B cell (primary cell): ENCODE results near the gene ZFPL1. TPM values are rescaled to one million over a fixed set of nuclear protein-coding genes. Genes with fewer than 3 reads are reported as not detected.
A peak's percentile ranks its signal among the peaks of the same experiment; 100 is the strongest.

Experiments used
- ATAC-seq: fragments of 200-7000 bp; cut with Tn5 transposase; one replicate; pipeline ENCODE4 v1.10.0; 2021; ENCODE audit warnings: low read depth, mild to moderate bottlenecking, moderate number of reproducible peaks, moderate library complexity
- CTCF ChIA-PET: fragments of 350-600 bp; sonication (Branson Sonifier 250); formaldehyde crosslinking; loops from one replicate; lab custom pipeline; 2021; ENCODE audit warnings: antibody characterized with exemption, inconsistent platforms; lab: Charles Lee
- POLR2A ChIA-PET: fragments of 350-600 bp; sonication (Branson Sonifier 250); formaldehyde crosslinking; loops from one replicate; lab custom pipeline; 2021; ENCODE audit warnings: antibody characterized with exemption; lab: Charles Lee
- DNase-seq: peaks from one replicate; pipeline ENCODE4 v3.0.0; 2013
- H2AFZ ChIP-seq: 2 replicates; pipeline ENCODE4 v1.6.1; 2012; ENCODE audit warnings: mild to moderate bottlenecking, low read depth, low read length; ENCODE audit not compliant: insufficient read depth, poor library complexity, severe bottlenecking
- H3K27ac ChIP-seq, 2 donors: 1 replicate in 1 of 2; 2 replicates in 1 of 2; pipeline ENCODE4 v1.5.1; 2012 to 2013; ENCODE audit warnings: low read length in 2 of 2, mild to moderate bottlenecking in 2 of 2, moderate library complexity in 1 of 2
- H3K27me3 ChIP-seq, 4 experiments: fragments of 200-600 bp in 1 of 4; sonication (generic) in 1 of 4; replicated peaks in 1 of 4; 1 replicate in 2 of 4; 2 replicates in 2 of 4; pipeline versions ENCODE4 v1.6.1 to v1.7.0; 2013 to 2016; ENCODE audit warnings: low read length in 3 of 4, mild to moderate bottlenecking in 2 of 4, mixed read lengths in 1 of 4, moderate library complexity in 1 of 4; ENCODE audit not compliant: insufficient read depth in 4 of 4, control insufficient read depth in 3 of 4; ENCODE audit errors: control extremely low read depth in 1 of 4
- H3K36me3 ChIP-seq, 2 experiments: replicated peaks in 1 of 2; 1 replicate in 1 of 2; 2 replicates in 1 of 2; pipeline versions ENCODE4 v1.6.1 to v1.7.1; 2013; ENCODE audit warnings: low read length in 1 of 2; ENCODE audit not compliant: insufficient read depth in 2 of 2, control insufficient read depth in 1 of 2; ENCODE audit errors: control extremely low read depth in 1 of 2, extremely low read depth in 1 of 2
- H3K4me1 ChIP-seq, 2 donors: fragments of 200-600 bp in 1 of 2; sonication (generic) in 1 of 2; 1 replicate in 1 of 2; 2 replicates in 1 of 2; pipeline versions ENCODE4 v1.5.1 to v1.6.1; 2013 to 2017; ENCODE audit warnings: low read length in 2 of 2; ENCODE audit not compliant: control insufficient read depth in 2 of 2, insufficient read depth in 2 of 2
- H3K4me2 ChIP-seq: replicated peaks from 2 replicates; pipeline ENCODE3; 2012; ENCODE audit warnings: mild to moderate bottlenecking, low read depth, low read length; ENCODE audit not compliant: poor library complexity, severe bottlenecking
- H3K4me3 ChIP-seq, 5 experiments: fragments of 200-600 bp in 1 of 5; sonication (generic) in 1 of 5; 1 replicate in 3 of 5; 2 replicates in 2 of 5; pipeline versions ENCODE4 v1.5.1 to v1.7.0; 2011 to 2016; ENCODE audit warnings: low read length in 4 of 5, mild to moderate bottlenecking in 4 of 5, low read depth in 2 of 5, control low read depth in 1 of 5, moderate library complexity in 1 of 5; ENCODE audit not compliant: insufficient read depth in 1 of 5; ENCODE audit errors: control extremely low read depth in 1 of 5, extremely low read depth in 1 of 5
- H3K79me2 ChIP-seq: fragments of 200-600 bp; sonication (generic); one replicate; pipeline ENCODE4 v1.6.0; 2016; ENCODE audit warnings: low read length; ENCODE audit not compliant: control insufficient read depth, insufficient read depth
- H3K9ac ChIP-seq: fragments of 200-600 bp; sonication (generic); 2 replicates; pipeline ENCODE4 v1.6.1; 2017; ENCODE audit warnings: mild to moderate bottlenecking, low read length, moderate library complexity
- H3K9me3 ChIP-seq, 3 donors: one replicate each; pipeline versions ENCODE4 v1.6.1 to v1.7.1; 2013; ENCODE audit warnings: low read length in 2 of 3; ENCODE audit not compliant: control insufficient read depth in 2 of 3, insufficient read depth in 1 of 3; ENCODE audit errors: control extremely low read depth in 1 of 3
- H4K20me1 ChIP-seq: 2 replicates; pipeline ENCODE4 v1.6.0; 2012; ENCODE audit warnings: mild to moderate bottlenecking, low read length; ENCODE audit not compliant: insufficient read depth, control insufficient read depth, poor library complexity, severe bottlenecking
- H3K27ac Mint-ChIP-seq: one replicate; pipeline ENCODE4 v1.8.0; 2021; ENCODE audit warnings: mixed read lengths
- H3K27me3 Mint-ChIP-seq: one replicate; pipeline ENCODE4 v1.8.0; 2021; ENCODE audit warnings: mixed read lengths
- H3K4me1 Mint-ChIP-seq: one replicate; pipeline ENCODE4 v1.8.0; 2021; ENCODE audit warnings: mixed read lengths
- H3K4me3 Mint-ChIP-seq: one replicate; pipeline ENCODE4 v1.8.0; 2021; ENCODE audit warnings: mixed read lengths
- H3K9me3 Mint-ChIP-seq: one replicate; pipeline ENCODE4 v1.8.0; 2022; ENCODE audit warnings: mixed read lengths; ENCODE audit not compliant: insufficient read depth
- CTCF ChIP-seq: fragments of 200-600 bp; IDR thresholded peaks from one replicate; pipeline ENCODE4 v1.8.0; 2022; ENCODE audit warnings: antibody characterized with exemption, mild to moderate bottlenecking
- EZH2 ChIP-seq: IDR thresholded peaks from 2 replicates; pipeline ENCODE4 v1.6.1; 2012; ENCODE audit warnings: borderline replicate concordance, low read depth, mild to moderate bottlenecking, moderate library complexity, low read length; ENCODE audit not compliant: insufficient read depth, poor library complexity, severe bottlenecking
- WGBS: methylation state at CpG from one replicate; pipeline ENCODE4 v1.1.5; 2013; ENCODE audit warnings: missing lambda C conversion rate; ENCODE audit not compliant: insufficient coverage; 5-methylcytosine and 5-hydroxymethylcytosine counted together
- intact Hi-C: fragments of 100-400 bp; cut with micrococcal nuclease; formaldehyde crosslinking; loops from one replicate; pipeline ENCODE4 v1.10.0; 2022
- polyA plus RNA-seq: library from polyadenylated mRNA; depleted of rRNA; stranded (reverse); fragments of >200 nt; gene quantifications from 2 replicates; pipeline ENCODE4 v1.2.3, GENCODE V29; 2012
- total RNA-seq, 2 donors: library from RNA; stranded (reverse); fragments of 120-200 nt in 1 of 2; gene quantifications; 1 replicate in 1 of 2; 2 replicates in 1 of 2; pipeline versions ENCODE4 v1.2.3 to v1.2.4, GENCODE V29; 2013 to 2022

The ZFPL1 gene
- total and polyA plus RNA-seq, 2 donors (not counting 1 experiment from before 2014, with no cell fraction given) = 57.3 to 79.2 TPM

GRCh38 chr11:65109231-65110198 is 25.5 kb downstream of the ZFPL1 start:
- WGBS = 94% methylated on average over 33 of the region's 36 CpGs
- peaks cover 31% of the 10 kb centered on the region for H4K20me1 ChIP-seq
- no peak overlapping the region for H3K27ac Mint-ChIP-seq
- TF ChIP-seq EZH2 (no peak), CTCF (no peak)
- ATAC-seq = no peak
- no peaks in the 10 kb centered on the region for H3K27me3 Mint-ChIP-seq
- peaks cover 0 to 36% of the 10 kb centered on the region in 2 experiments for H3K36me3 ChIP-seq
- no peak overlapping the region for H3K9ac ChIP-seq
- CTCF ChIA-PET = interaction anchor here (0.7 to 7.7 kb wide), 28 partner anchors 11 to 421 kb away, joined by 3 to 118 read pairs (median 5); partner anchors contain the start of genes ARL2, CAPN1, CDC42EP2 and CDCA5
- intact Hi-C loops = loop anchor here (1.0 to 10.0 kb wide), 10 partner anchors 13 to 505 kb away; partner anchors contain the start of genes ARL2, ATG2A, CDC42BPG and CDC42EP2
- peak overlapping the region; percentile 20 to 59 for H3K27ac ChIP-seq
- H3K4me3 ChIP-seq = no peak overlapping the region
- no peaks in the 10 kb centered on the region for H3K27me3 ChIP-seq
- H3K9me3 ChIP-seq = no peaks in the 10 kb centered on the region
- H3K4me1 Mint-ChIP-seq = peaks cover 41% of the 10 kb centered on the region
- no peak for DNase-seq
- no peak overlapping the region for H3K4me2 ChIP-seq
- H2AFZ ChIP-seq = no peak overlapping the region
- H3K9me3 Mint-ChIP-seq = no peaks in the 10 kb centered on the region
- peaks cover 21 to 37% of the 10 kb centered on the region in 2 donors for H3K4me1 ChIP-seq
- POLR2A ChIA-PET = interaction anchor here (0.5 to 3.6 kb wide), 7 partner anchors 14 to 259 kb away, joined by 3 to 27 read pairs (median 6); partner anchors contain the start of genes ARL2, CAPN1, SYVN1 and VPS51
- peaks cover 49% of the 10 kb centered on the region for H3K79me2 ChIP-seq
- no peak overlapping the region for H3K4me3 Mint-ChIP-seq
